OCI-LY3 (cell line): ENCODE results near the gene RUFY1.

ENCODE experiments used
- EZH2phosphoT487 ChIP-seq: fragments of 200-600 bp; shearing (Covaris generic); IDR thresholded peaks from 2 replicates; pipeline ENCODE4 v1.6.1; 2018; ENCODE audit warnings: antibody characterized with exemption, mixed run types, low read depth
- TF ChIP-seq, protein P1 (sequence below): fragments of 200-600, 300-600 bp; sonication (generic); IDR thresholded peaks from 2 replicates; pipeline ENCODE4 v1.5.1; 2014; ENCODE audit warnings: antibody characterized with exemption, low read length, low read depth

DNA sequence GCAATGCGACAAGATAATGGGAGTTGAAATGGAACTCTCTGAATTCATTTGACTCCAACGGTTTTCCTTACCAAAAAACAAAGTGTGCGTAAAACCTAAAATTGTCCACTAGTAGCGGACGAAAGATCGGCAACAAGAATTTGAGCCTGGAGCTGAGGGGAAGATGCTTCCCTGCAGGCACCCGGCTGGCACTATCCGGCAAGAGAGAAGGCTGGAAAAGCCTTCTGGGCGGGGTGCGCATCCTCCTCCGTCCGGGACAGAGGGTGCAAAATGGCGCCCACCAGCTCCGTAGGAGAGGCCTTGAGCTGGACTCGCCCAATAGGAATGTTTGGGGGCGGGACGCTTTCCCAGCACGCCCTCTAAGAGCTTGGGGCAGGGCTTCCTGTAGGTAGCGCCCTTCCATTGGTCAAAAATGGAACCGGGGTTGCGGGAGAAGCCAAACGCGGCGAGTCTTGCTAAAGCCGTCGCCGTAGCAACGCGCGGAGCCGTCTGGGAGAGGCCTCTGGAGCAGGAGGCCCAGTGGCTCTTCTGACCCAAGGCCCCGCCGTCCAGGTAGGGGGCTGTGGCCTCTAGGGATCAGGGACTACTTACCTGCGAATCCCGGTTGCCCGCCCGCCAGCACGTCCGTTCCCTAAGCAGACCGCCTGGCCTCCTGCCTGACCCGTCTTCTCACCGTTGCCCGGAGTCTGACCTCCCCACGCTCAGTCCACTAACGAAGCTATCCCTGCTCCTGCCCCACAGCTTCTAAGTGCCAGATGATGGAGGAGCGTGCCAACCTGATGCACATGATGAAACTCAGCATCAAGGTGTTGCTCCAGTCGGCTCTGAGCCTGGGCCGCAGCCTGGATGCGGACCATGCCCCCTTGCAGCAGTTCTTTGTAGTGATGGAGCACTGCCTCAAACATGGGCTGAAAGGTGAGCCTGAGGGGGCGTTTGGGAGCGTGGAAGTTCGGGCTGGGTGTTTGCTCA is 9.2 kb downstream of the RUFY1 start:
- TF ChIP-seq, protein P1, sequence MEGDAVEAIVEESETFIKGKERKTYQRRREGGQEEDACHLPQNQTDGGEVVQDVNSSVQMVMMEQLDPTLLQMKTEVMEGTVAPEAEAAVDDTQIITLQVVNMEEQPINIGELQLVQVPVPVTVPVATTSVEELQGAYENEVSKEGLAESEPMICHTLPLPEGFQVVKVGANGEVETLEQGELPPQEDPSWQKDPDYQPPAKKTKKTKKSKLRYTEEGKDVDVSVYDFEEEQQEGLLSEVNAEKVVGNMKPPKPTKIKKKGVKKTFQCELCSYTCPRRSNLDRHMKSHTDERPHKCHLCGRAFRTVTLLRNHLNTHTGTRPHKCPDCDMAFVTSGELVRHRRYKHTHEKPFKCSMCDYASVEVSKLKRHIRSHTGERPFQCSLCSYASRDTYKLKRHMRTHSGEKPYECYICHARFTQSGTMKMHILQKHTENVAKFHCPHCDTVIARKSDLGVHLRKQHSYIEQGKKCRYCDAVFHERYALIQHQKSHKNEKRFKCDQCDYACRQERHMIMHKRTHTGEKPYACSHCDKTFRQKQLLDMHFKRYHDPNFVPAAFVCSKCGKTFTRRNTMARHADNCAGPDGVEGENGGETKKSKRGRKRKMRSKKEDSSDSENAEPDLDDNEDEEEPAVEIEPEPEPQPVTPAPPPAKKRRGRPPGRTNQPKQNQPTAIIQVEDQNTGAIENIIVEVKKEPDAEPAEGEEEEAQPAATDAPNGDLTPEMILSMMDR, result no peak
- no peak for TF ChIP-seq EZH2phosphoT487
